Panc1 (cell line): ENCODE data around the gene CCL20. TPM values are rescaled to one million over a fixed set of nuclear protein-coding genes. Genes with fewer than 3 reads are reported as not detected.

ENCODE experiments used
- ATAC-seq: fragments of 200-7000 bp; cut with Tn5 transposase; 2 replicates; pipeline ENCODE4 v1.9.1; 2020; ENCODE audit warnings: mild to moderate bottlenecking, moderate library complexity
- BruUV-seq: library from RNA; stranded (reverse); fragments of 400-500 nt; replicated peaks from 2 replicates; lab custom pipeline; 2021; lab: Mats Ljungman, UMichigan
- CTCF ChIA-PET: fragments of 300-600 bp; sonication (Branson Sonifier 250); formaldehyde crosslinking; loops from one replicate; lab custom pipeline; 2022; ENCODE audit warnings: antibody characterized with exemption; lab: Charles Lee
- POLR2A ChIA-PET: fragments of 300-600 bp; sonication (Branson Sonifier 250); formaldehyde crosslinking; loops from one replicate; lab custom pipeline; 2022; ENCODE audit warnings: antibody characterized with exemption; lab: Charles Lee
- DNase-seq: peaks from one replicate; pipeline ENCODE4 v3.0.0-alpha.2; 2010; ENCODE audit warnings: low read depth, low spot score
- H3K27ac ChIP-seq: 2 replicates; pipeline ENCODE4 v1.5.1; 2011; ENCODE audit warnings: mild to moderate bottlenecking, low read length, inconsistent platforms
- H3K27me3 ChIP-seq: fragments of 200-500 bp; sonication (Bioruptor generic); 2 replicates; pipeline ENCODE4 v1.6.0; 2014; ENCODE audit warnings: low read length, inconsistent platforms; ENCODE audit not compliant: control insufficient read depth, insufficient read depth
- H3K36me3 ChIP-seq: fragments of 200-500 bp; sonication (Bioruptor generic); 2 replicates; pipeline ENCODE4 v1.5.1; 2014; ENCODE audit warnings: inconsistent platforms, mild to moderate bottlenecking, low read length, moderate library complexity; ENCODE audit not compliant: control insufficient read depth, insufficient read depth
- H3K4me1 ChIP-seq: 2 replicates; pipeline ENCODE4 v1.5.1; 2011; ENCODE audit warnings: inconsistent platforms, mild to moderate bottlenecking, low read length, moderate library complexity; ENCODE audit not compliant: control insufficient read depth, insufficient read depth
- H3K4me3 ChIP-seq, 2 experiments: 2 replicates each; pipeline ENCODE4 v1.5.1; 2011 to 2012; ENCODE audit warnings: low read depth in 2 of 2, low read length in 2 of 2, mild to moderate bottlenecking in 2 of 2, inconsistent platforms in 1 of 2, moderate library complexity in 1 of 2
- H3K9me3 ChIP-seq: fragments of 200-500 bp; sonication (Bioruptor generic); 2 replicates; pipeline ENCODE4 v1.5.1; 2014; ENCODE audit warnings: low read depth, mild to moderate bottlenecking, inconsistent platforms, low read length, moderate library complexity; ENCODE audit not compliant: control insufficient read depth, insufficient read depth
- POLR2AphosphoS5 ChIP-seq: IDR thresholded peaks from 2 replicates; pipeline ENCODE4 v1.6.1; 2012; ENCODE audit warnings: mild to moderate bottlenecking, low read depth, low read length, moderate library complexity
- SIN3A ChIP-seq: IDR thresholded peaks from 2 replicates; pipeline ENCODE4 v1.6.1; 2012; ENCODE audit warnings: low read depth, mild to moderate bottlenecking, low read length, moderate library complexity, borderline replicate concordance; ENCODE audit not compliant: insufficient read depth
- TCF7L2 ChIP-seq: IDR thresholded peaks from 2 replicates; pipeline ENCODE4 v1.6.1; 2011; ENCODE audit warnings: mild to moderate bottlenecking, low read depth, low read length, inconsistent platforms
- in situ Hi-C: cut with HindIII; loops from 2 replicates; pipeline ENCODE4 v1.10.0; 2016; ENCODE audit warnings: low sequenced_read_pairs, low pct_unique_long_range_greater_than_20kb
- intact Hi-C: fragments of 100-400 bp; cut with micrococcal nuclease; formaldehyde crosslinking; loops from one replicate; pipeline ENCODE4 v1.10.0; 2022; ENCODE audit not compliant: unreplicated experiment
- total RNA-seq: library from RNA; stranded (reverse); gene quantifications from one replicate; pipeline ENCODE4 v1.2.1, GENCODE V29; 2021; ENCODE audit not compliant: unreplicated experiment
- TF ChIP-seq, protein P1 (sequence below): fragments of 450-650 bp; IDR thresholded peaks from 2 replicates; pipeline ENCODE4 v1.5.1; 2017; ENCODE audit warnings: mild to moderate bottlenecking
- TF ChIP-seq, protein P2 (sequence below), 2 experiments: IDR thresholded peaks; 2 replicates each; pipeline ENCODE4 v1.6.1; 2011 to 2012; ENCODE audit warnings: low read depth in 2 of 2, control low read depth in 1 of 2, low read length in 1 of 2, mild to moderate bottlenecking in 1 of 2, moderate library complexity in 1 of 2; ENCODE audit not compliant: insufficient read depth in 1 of 2

CCL20 gene
- total RNA-seq, 1 experiment from 2014 or later, result not detected

DNA sequence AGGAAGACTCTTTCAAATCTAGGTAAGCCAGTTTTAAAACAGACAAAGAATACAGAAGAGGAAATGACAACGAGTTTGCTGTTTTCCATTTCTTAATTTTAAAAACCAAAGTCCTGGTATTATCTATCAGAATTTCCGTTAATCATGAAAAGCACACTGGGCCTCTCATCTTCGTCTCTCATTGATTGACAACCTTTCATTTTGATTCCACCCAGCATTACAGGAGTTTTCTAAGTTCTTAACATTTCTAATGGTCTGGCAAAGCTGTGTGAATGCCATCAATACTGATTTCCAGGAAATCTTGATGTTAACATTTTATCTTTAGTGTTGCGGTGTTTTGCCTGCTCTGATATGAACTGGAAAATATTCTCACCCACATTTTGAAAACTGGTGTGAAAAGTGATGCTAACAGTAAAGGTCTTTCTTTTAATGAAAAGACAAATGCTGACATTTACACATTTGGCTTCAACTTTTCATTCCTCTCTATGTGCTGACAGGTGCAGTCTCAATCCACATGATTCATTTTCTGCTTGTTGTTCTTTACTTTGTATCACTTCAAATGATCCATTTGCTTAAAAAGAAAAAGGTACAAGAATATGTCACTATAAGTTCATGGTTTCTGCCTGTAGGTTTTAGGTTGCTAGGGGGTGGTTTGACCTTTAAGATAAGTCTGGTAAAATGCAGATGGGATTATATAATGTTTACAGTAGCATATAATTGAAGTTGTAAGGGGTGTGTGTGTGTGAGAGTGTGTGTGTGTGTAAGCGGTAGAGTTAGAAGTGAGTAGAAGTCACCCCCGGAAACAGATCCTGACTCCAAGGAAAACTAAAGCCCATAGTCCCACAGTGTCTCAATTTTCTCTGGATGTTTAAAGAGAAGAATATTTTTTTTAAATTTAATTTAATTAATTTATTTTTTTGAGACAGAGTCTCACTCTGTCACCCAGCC is 38.5 kb upstream of the CCL20 start:
- Histone ChIP-seq H3K36me3 (no peaks in the 10 kb centered on the region), H3K4me1 (no peaks in the 10 kb centered on the region), H3K27ac (no peak overlapping the region), H3K4me3 (no peak overlapping the region), H3K27me3 (no peaks in the 10 kb centered on the region), H3K9me3 (no peaks in the 10 kb centered on the region)
- ATAC-seq (no peak), DNase-seq (no peak)
- in situ Hi-C loops (no loop called here), intact Hi-C loops (no loop called here)
- no TSS peak for BruUV-seq
- ChIA-PET POLR2A (no interaction called here), CTCF (no interaction called here)
- TF ChIP-seq, protein P1, sequence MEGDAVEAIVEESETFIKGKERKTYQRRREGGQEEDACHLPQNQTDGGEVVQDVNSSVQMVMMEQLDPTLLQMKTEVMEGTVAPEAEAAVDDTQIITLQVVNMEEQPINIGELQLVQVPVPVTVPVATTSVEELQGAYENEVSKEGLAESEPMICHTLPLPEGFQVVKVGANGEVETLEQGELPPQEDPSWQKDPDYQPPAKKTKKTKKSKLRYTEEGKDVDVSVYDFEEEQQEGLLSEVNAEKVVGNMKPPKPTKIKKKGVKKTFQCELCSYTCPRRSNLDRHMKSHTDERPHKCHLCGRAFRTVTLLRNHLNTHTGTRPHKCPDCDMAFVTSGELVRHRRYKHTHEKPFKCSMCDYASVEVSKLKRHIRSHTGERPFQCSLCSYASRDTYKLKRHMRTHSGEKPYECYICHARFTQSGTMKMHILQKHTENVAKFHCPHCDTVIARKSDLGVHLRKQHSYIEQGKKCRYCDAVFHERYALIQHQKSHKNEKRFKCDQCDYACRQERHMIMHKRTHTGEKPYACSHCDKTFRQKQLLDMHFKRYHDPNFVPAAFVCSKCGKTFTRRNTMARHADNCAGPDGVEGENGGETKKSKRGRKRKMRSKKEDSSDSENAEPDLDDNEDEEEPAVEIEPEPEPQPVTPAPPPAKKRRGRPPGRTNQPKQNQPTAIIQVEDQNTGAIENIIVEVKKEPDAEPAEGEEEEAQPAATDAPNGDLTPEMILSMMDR, result no peak
- no peak for TF ChIP-seq SIN3A

DNA sequence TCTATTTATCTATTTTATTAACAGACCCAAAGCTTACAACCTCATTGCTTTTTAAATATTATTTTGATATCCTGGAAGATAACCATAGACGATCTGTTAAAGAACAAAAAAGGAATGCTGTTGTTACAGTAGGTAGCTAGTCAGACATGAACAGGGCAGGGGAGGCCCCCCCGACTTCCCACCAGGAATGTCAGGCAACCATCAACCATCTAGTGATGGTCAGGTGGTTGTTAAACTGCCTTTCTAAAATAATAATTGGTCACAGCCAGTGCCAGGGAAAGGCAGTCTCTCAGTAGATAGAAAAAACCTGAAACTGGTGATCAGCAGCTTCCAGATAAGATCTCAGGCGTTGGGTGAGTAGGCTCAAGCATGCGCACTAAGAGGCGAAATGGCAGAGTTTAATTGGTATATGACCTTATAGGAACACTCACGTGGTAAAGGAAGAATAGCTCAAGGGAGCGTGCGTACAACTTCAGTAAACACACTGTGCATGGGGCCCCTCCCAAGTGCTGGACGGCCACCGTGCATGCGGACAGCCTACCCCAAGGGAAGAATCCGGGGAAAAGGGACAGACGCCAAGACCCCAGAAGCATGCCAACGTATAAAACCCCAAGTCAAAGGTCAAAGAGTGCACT is 32.5 kb upstream of the CCL20 start:
- H3K27me3 ChIP-seq, result no peaks in the 10 kb centered on the region
- CTCF ChIA-PET, result no interaction called here
- H3K9me3 ChIP-seq, result no peaks in the 10 kb centered on the region
- POLR2A ChIA-PET, result no interaction called here
- H3K36me3 ChIP-seq, result no peaks in the 10 kb centered on the region
- in situ Hi-C loops, result no loop called here
- H3K4me3 ChIP-seq, result no peak overlapping the region
- H3K4me1 ChIP-seq, result no peaks in the 10 kb centered on the region
- ATAC-seq, result no peak
- H3K27ac ChIP-seq, result no peak overlapping the region
- intact Hi-C loops, result no loop called here
- TF ChIP-seq, protein P1, result no peak
- no peak for TF ChIP-seq TCF7L2
- no TSS peak for BruUV-seq
- DNase-seq, result no peak

DNA sequence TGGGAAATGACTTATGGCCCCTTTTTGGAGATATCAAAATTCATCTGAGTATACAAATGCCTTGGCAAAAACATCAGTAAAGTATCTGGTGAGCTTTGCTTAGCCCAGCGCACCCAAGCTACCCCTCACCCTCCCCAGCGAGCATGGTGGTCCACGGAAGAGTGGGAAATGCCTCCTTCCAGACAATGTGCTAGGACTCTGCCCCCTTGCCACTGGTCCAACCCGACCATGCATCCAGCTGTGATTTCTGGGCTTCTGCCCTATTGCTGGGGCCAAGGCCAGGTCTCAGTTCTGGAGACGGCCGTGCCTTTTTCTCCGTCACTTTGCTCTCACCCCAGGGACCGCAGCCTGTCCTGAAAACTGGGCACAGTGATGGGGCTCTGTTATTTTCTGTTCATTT is 31.8 kb upstream of the CCL20 start:
- ChIA-PET POLR2A (no interaction called here), CTCF (no interaction called here)
- ATAC-seq (no peak), DNase-seq (no peak)
- BruUV-seq, result no TSS peak
- Histone ChIP-seq H3K4me1 (no peaks in the 10 kb centered on the region), H3K27ac (no peak overlapping the region), H3K9me3 (no peaks in the 10 kb centered on the region), H3K36me3 (no peaks in the 10 kb centered on the region), H3K4me3 (no peak overlapping the region), H3K27me3 (no peaks in the 10 kb centered on the region)
- TF ChIP-seq, protein P2, sequence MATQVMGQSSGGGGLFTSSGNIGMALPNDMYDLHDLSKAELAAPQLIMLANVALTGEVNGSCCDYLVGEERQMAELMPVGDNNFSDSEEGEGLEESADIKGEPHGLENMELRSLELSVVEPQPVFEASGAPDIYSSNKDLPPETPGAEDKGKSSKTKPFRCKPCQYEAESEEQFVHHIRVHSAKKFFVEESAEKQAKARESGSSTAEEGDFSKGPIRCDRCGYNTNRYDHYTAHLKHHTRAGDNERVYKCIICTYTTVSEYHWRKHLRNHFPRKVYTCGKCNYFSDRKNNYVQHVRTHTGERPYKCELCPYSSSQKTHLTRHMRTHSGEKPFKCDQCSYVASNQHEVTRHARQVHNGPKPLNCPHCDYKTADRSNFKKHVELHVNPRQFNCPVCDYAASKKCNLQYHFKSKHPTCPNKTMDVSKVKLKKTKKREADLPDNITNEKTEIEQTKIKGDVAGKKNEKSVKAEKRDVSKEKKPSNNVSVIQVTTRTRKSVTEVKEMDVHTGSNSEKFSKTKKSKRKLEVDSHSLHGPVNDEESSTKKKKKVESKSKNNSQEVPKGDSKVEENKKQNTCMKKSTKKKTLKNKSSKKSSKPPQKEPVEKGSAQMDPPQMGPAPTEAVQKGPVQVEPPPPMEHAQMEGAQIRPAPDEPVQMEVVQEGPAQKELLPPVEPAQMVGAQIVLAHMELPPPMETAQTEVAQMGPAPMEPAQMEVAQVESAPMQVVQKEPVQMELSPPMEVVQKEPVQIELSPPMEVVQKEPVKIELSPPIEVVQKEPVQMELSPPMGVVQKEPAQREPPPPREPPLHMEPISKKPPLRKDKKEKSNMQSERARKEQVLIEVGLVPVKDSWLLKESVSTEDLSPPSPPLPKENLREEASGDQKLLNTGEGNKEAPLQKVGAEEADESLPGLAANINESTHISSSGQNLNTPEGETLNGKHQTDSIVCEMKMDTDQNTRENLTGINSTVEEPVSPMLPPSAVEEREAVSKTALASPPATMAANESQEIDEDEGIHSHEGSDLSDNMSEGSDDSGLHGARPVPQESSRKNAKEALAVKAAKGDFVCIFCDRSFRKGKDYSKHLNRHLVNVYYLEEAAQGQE (IDR thresholded peaks at IDR 0.05; ENCODE audit: insufficient read depth in 1 of 2, low read depth in 2 of 2, low read length in 1 of 2), result no peak
- TF ChIP-seq, protein P1, result no peak
- TF ChIP-seq POLR2AphosphoS5 (no peak), SIN3A (no peak), TCF7L2 (no peak)
- intact Hi-C loops (no loop called here), in situ Hi-C loops (no loop called here)
